Suprapubic skin (tissue), 3 donors: ENCODE measurements around the gene NUP155.
"Not testable (repeated sequence)": the region's sequence is repeated elsewhere in the genome, so short reads cannot be mapped to it uniquely, and the experiment has no call there.

Experiments used
- CTCF ChIP-seq, 2 donors: fragments of 200-600 bp in 1 of 2; fragments of 450-650 bp in 1 of 2; sonication (generic) in 1 of 2; IDR thresholded peaks; one replicate each; pipeline ENCODE4 v1.5.1; 2016 to 2019; ENCODE audit warnings: antibody characterized with exemption in 2 of 2, mild to moderate bottlenecking in 1 of 2, moderate library complexity in 1 of 2
- POLR2A ChIP-seq, 2 donors: fragments of 450-650 bp; IDR thresholded peaks; one replicate each; pipeline ENCODE4 v1.6.1; 2017; ENCODE audit warnings: antibody characterized with exemption in 2 of 2, mild to moderate bottlenecking in 2 of 2, moderate library complexity in 2 of 2

GRCh38 chr5:37296313-37296712 is 74.6 kb downstream of the NUP155 start:
- not testable (repeated sequence) for TF ChIP-seq CTCF, POLR2A (IDR thresholded peaks at IDR 0.05)
